Measurements from ENCODE around the gene FOXJ2.
"Not testable (repeated sequence)": the region's sequence is repeated elsewhere in the genome, so short reads cannot be mapped to it uniquely, and the experiment has no call there.

Gene FOXJ2

DNA sequence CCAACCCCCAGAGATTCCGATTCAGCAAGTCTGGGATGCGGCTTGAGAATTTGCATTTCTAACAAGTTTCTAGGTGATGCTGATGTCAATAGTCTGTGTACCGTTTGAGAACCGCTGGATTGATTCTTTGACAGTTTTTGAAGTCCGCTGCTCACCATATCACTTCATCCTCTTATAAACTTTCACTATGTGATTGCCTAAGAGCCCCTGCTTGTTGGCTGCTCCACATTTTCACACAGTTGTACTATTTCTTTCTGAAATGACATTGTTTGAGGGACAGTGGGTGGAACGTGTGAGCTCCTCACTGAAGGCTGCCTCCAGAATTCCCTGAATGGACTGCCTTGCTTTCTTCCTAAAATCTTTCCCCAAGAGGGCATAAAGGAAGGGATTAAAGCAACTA lies 26.0 kb downstream of the FOXJ2 start:
- DNase-seq (ENCODE audit: low read depth in 2 of 2, low spot score in 1 of 2) = no peak

DNA sequence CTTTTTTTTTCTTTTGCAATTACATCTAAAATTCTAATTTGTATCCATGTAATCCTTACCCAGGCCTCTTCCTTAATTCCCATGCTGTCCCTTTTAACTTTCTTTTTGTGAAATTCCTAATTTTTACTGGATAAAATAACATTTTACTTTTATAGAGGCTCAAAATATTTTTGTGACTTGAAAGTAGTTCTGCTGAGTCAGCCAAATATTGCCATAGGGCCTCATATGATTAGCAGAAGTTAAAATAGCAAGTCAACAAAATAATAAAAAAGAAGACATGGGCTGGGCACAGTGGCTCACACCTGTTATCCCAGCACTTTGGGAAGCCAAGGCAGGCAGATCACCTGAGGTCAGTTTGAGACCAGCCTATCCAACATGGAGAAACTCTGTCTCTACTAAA lies 31.6 kb downstream of the FOXJ2 start:
- DNase-seq (ENCODE audit: low read depth in 2 of 2, low spot score in 1 of 2) = no peak

DNA sequence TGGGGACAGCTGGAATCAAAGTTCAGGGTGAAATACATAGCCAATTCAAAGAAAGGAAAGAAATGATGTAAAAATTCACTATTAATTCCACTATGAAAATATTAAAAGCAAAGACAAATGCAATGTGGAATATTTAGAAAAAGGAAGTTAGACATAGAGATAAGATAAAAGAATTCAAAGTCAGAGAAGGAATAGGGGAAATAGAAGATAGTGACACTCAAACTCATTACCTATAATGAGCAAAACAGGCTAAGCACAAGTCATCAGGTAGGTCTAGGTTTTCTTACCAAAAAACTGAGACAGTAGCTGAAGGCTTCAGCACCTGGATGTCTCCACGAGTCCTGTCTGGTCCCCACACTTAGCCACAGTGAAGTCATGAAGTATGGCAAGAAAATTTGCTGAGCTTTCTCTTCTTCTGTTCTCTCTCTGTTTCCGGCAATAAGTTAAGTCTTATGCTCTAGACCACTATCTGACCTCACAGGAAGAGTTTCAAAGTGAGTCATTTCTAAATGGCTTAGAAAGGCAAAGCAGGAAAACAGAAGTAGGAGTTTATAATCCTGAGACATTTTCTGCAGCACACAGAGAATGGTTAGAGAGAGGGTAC lies 33.6 kb downstream of the FOXJ2 start, which contains the start of gene C3AR1:
C3AR1 (minus strand) TSS at position 369 of the 604 bp plus-strand sequence. CDS start 6,174 bp downstream, outside the sequence.
- no peak for DNase-seq (ENCODE audit: low read depth in 2 of 2, low spot score in 1 of 2)

DNA sequence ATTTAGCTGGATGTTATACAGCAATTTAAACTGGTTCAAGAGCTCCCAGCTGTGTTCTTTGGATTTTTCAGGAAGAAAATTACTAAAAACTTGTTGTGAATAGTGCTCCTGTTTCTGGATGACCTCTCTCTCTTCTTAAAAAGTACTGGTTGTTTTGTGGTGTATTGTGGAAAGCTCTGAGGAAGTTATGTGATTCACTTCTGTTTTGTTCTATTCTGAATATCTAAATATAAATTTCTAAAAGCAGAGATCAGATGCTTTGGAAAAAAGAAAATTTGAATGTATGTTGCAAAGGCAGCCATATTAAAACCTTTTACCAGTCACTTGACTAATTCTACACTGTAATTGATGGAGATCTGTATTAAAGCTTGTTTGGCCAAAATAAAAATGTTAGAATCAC lies 37.1 kb downstream of the FOXJ2 start:
- DNase-seq (ENCODE audit: low read depth in 2 of 2, low spot score in 1 of 2) = no peak

DNA sequence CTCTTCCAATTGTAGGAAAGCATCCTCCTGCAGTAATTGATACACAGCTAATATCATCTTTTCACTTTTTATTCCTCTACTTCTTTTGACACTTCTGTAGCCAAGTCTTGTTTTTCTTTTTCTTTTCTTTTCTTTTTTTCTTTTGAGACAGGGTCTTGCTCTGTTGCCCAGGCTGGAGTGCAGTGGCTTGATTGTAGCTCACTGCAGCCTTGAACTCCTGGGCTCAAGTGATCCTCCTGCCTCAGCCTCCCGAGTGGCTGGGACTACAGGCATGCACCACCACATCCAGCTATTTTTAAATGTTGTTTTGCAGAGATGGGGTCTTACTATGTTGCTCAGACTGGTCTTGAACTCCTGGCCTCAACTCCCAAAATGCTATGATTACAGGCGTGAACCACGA lies 39.3 kb downstream of the FOXJ2 start:
- DNase-seq (ENCODE audit: low read depth in 2 of 2, low spot score in 1 of 2) = not testable (repeated sequence)

DNA sequence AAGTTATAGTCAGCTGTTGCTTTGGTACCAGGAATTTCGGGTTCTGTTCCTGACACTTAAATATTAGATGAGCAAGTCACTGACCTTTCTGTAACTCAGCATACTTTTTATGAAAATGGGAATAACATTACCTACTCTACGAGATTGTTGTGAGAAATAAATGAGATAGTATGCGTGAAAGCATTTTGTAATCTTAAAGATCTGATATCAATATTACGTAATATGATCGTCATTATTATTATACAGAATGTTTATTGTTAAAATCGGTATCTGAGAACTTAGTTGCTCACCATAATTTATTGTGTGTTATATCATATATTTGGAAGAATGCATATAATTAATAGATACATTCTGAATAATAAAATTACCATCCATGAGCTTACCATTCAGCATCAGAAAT lies 43.4 kb downstream of the FOXJ2 start:
- DNase-seq (ENCODE audit: low read depth in 2 of 2, low spot score in 1 of 2) = no peak

DNA sequence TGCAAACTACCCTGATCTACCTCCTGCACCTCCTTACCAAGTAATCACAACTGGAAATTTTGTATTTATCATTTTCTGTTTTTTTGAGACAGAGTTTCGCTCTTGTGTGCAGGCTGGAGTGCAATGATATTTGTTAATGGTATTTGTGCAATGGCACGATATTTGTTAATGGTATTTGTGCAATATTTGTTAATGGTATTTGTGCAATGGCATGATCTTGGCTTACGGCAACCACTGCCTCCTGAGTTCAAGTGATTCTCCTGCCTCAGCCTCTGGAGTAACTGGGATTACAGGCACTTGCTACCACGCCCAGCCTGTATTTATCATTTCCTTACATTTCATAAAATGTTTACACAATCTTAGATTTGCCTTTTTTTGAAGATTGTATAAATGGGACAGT lies 43.9 kb downstream of the FOXJ2 start:
- DNase-seq (ENCODE audit: low read depth in 2 of 2, low spot score in 1 of 2) = no peak

DNA sequence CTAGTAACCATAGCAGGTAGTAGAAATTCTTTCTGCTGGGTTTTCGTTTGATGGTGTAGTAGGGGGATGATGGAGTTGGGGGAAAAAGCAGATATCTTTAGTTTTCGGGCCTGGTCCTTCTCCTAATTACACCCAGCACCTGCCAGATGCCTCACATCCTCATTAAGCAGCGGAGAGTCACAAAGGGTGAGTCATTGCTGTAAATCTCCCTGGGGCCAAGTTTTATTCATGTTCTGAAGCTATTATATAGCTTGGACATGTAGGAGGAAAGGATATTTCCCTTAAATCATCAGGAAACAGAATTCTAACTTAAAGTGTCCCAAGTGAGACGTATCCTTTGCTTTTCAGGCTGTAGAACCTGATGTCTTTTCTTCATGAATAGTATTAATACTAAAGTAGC lies 44.7 kb downstream of the FOXJ2 start:
- DNase-seq (ENCODE audit: low read depth in 2 of 2, low spot score in 1 of 2) = no peak

DNA sequence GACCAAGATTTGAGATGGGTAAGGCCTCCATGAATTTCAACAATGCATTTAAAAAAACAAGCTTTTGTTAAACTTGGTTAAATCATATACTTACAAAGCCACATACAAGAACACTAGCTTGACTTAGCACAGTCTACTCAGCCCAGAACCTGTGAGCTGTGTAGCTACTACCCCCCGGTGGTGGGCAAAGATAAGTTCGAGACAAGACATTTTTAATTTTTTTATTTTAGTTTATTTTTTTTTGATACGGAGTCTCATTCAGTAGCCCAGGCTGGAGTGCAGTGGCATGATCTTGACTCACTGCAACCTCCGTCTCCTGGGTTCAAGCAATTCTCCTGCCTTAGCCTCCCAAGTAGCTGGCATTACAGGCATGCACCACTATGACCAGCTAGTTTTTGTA lies 45.9 kb downstream of the FOXJ2 start:
- DNase-seq (ENCODE audit: low read depth in 2 of 2, low spot score in 1 of 2) = peak in 1 of 2 donors; percentile 30

DNA sequence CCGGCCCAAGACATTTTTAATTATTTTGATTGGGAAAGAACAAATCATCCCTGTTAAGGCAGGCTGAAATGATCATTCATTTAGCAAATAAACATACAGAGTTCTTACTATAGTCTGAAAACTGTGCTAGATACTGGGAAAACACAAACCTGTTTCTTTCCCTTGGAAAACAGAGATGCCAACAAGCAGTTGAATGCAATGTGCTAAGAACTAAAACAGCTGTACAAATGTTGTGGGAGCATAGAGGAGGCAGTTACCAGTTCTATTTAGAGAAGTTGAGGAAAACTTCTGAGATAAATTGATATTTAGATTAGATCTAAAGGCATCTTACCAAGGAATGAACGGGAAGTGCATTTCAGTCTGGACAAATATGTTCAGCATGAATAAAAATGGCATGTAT lies 46.4 kb downstream of the FOXJ2 start:
- DNase-seq (ENCODE audit: low read depth in 2 of 2, low spot score in 1 of 2) = no peak

DNA sequence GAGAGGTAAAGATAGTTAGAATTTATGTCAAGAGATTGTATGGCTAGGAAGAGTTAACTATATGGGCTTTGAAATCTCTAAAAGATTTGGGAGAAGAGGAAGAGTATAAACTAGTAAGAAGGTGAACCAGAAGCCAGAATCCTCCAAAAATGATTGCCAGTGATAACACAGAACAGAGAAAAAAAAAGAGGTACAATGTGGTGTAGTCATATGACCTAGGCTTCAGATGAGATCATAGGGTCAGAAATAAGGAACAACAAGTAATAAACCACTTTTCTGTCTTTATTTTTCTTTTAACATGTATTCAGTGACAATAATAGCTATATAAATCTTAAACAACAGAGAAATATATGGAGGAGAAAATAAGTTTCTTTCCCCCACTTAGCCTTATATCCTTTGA lies 47.6 kb downstream of the FOXJ2 start:
- no peak for DNase-seq (ENCODE audit: low read depth in 2 of 2, low spot score in 1 of 2)

DNA sequence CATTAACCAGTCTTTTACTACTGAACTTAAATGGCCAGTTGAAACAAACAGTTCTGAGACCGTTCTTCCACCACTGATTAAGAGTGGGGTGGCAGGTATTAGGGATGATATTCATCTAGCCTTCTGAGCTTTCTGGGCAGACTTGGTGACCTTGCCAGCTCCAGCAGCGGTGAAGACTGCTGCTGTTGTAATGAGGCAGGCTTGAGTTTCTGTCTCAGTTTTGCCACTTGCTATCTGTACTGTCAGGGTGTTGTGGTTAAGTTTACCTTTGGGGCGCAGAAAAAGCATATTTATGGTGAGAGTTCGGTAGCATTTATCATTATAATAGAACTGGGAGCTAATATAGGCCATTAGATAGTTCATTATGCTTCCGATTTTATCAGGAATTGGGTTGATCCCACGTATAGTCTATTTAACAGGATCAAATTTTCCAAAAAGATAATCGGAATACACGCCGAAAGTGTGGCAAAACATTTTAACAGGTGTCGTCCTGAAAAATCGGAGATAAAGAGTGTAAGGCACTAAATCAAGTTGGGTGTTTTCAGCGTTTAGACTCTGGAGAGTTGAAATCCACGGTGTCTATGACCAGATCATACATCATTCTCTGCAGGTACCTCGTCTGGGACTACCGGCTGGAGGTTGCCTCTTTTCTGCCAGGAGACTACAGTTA lies 48.9 kb downstream of the FOXJ2 start:
- no peak for DNase-seq (ENCODE audit: low read depth in 2 of 2, low spot score in 1 of 2)

DNA sequence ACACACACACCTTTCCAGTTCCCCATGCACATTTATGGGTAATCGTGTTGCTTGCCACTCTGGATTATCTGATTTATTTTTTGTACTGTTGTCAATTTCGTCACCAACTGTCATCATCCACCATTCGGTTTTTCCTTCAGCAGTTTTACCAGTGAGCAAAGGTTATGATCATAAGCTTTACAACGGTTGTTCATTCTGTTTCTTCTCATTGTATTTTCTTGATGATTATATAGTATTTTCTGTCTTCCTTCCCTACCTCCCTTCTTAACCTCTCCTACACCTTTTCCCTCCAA lies 50.2 kb downstream of the FOXJ2 start:
- no peak for DNase-seq (ENCODE audit: low read depth in 2 of 2, low spot score in 1 of 2)

DNA sequence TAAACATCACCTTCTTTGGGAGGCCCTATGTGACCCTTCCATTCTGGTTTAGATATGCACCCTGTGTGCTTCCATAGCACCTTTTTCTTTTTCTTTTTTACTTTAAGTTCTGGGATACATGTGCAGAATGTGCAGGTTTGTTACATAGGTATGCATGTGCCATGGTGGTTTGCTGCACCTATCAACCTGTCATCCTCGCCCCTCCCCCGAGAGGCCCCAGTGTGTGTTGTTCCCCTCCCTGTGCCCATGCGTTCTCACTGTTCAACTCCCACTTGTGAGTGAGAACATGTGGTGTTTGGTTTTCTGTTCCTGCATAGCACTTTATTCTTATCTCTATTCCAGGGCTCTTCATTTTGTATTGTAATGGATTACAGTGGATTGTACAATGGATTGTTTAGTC lies 51.8 kb downstream of the FOXJ2 start:
- not testable (repeated sequence) for DNase-seq (ENCODE audit: low read depth in 2 of 2, low spot score in 1 of 2)

DNA sequence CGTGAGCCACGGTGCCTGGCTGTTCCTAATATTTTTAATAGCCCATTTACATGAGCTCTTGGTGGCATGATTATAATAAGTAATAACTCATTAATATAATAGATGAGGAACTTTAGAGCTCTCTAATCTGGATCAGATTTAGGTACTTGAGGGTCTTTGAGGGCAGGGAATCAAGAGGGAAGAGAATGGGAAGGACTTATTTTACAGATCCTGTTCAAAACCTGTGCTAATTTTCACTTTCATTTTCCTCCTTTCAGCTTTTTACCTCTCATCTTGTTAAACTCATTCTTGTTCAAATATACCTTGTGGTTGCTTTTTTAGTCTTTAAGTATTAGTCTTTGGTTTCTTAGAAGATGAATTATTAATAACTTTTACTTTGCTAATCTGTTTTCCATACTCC lies 55.1 kb downstream of the FOXJ2 start:
- DNase-seq (ENCODE audit: low read depth in 2 of 2, low spot score in 1 of 2) = no peak

DNA sequence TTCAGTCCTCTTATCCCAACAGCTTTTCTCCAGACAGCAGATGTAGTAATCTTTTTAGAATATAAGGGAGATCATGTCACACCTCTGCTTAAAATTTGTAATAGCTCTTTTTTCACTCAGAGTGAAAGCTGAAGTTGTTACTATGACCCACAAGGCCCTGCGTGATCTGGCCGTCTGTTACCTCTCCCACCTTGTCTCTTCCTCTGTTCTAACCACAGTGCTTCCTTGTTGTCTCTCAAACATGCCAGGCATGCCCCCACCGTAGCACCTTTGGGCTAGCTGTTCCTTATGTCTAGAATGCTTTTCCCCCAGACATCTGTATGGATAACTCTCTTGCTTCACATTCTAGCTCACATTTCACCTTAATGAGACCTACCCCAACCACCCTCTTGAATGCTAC lies 56.1 kb downstream of the FOXJ2 start:
- no peak for DNase-seq (ENCODE audit: low read depth in 2 of 2, low spot score in 1 of 2)

DNA sequence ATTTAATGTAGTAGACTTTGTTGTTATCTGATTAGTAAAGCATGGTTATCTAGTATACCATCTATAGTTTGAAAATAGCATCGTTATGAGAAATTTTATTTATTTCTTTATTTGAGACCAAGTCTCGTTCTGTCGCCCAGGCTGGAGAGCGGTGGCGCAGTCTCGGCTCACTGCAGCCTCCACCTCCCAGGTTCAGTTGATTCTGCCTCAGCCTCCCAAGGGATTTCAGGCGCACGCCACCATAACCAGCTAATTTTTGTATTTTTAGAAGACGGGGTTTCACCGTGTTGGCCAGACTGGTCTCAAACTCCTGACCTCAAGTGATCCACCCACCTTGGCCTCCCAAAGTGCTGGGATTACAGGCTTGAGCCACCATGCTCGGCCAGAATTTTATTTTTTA lies 56.8 kb downstream of the FOXJ2 start:
- DNase-seq (ENCODE audit: low read depth in 2 of 2, low spot score in 1 of 2) = not testable (repeated sequence)

DNA sequence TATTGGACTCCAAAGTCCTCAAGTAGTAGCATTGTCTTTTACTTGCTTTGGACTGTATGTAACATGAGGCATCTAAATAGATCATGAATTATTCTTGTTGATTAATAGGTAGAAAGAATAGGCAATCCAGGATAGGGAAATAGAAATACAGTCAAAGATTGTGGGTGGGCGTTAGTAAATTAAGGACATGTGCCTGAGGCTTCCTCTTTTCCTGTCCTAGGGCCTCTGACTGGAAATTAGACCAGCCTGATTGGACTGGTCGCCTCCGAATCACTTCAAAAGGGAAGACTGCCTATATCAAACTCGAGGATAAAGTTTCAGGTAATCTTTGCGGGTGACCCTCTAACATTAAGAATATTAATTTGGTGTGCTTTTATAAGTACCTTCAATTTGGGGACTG lies 57.2 kb downstream of the FOXJ2 start:
- DNase-seq (ENCODE audit: low read depth in 2 of 2, low spot score in 1 of 2) = no peak

DNA sequence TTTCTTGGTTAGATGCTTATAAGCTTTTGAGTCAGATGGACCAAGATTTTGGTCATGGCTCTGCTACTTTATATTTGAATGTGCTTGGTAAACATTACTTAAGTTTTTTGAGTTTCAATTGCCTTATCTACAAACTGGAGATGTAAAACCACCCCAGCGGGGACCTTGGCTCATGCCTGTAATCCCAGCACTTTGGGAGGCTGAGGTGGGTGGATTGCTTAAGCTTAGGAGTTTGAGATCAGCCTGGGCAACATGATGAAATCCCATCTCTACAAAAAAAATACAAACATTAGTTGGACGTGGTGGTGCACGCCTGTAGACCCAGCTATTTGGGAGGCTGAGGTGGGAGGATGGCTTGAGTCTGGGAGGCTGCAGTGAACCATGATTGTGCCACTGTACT lies 60.8 kb downstream of the FOXJ2 start:
- no peak for DNase-seq (ENCODE audit: low read depth in 2 of 2, low spot score in 1 of 2)

DNA sequence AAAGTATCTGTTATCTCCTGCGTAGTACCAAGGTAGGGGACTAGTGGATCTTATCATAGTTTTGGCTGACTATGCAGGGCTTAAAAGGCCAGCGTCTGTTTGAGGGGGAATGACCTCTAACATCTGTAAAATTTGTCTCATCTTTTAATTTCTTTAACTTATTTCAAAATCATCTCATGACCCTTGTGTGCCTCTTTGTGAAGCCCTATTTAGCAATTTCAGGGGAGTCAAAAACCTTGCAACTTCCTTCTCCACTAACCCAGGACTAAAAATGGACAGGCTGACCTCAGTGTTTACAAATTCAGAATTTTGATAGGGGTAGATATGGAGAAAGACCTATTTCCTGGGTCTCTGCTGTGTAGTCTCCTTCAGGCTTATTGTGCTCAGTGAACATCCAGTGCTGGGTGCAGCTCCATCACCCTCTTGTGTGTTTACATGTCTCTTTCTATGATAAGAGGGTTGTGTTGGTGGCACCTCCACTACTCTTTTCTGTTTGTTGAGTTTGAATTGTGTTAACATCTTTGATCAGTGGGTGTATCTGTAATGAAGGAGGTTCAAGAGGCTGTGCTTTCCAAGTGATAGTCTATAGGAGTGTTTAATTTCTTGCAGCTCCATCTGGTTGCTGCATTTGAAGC lies 63.9 kb downstream of the FOXJ2 start:
- DNase-seq (ENCODE audit: low read depth in 2 of 2, low spot score in 1 of 2) = no peak

DNA sequence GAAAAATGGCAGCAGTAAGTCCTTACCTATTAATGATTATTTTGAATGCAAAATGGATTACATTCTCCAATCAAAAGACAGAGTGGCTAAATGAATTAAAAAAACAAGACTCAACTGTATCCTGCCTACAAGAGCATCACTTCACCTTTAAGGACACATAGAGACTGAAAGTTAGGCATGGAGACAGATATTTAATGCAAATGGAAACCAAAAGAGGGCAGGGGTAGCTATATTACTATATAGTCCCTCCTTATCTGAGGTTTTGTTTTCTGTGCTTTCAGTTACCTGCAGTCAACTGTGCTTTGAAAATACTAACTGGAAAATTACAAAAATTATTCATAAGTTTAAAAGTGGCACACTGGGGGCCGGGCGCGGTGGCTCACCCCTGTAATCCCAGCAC lies 66.7 kb downstream of the FOXJ2 start:
- no peak for DNase-seq (ENCODE audit: low read depth in 2 of 2, low spot score in 1 of 2)
